OCI-LY3 (cell line): ENCODE data around the gene EIF5.
A peak's percentile ranks its signal among the peaks of the same experiment; 100 is the strongest.

Experiments
- H2AFZ ChIP-seq: fragments of 200-600, 300-600 bp; shearing (Covaris generic); 2 replicates; pipeline ENCODE4 v1.6.0; 2014; ENCODE audit warnings: antibody characterized with exemption, low read depth, low read length
- H3K27ac ChIP-seq: fragments of 200-600, 300-600 bp; sonication (generic); 2 replicates; pipeline ENCODE4 v1.5.1; 2014; ENCODE audit warnings: mild to moderate bottlenecking, low read length, moderate library complexity, mixed read lengths
- H3K27me3 ChIP-seq: fragments of 200-600, 300-600 bp; sonication (generic); 2 replicates; pipeline ENCODE4 v1.6.1; 2014; ENCODE audit warnings: low read depth, low read length, mixed read lengths
- H3K36me3 ChIP-seq: fragments of 200-600, 300-600 bp; sonication (generic); replicated peaks from 2 replicates; pipeline ENCODE3; 2014; ENCODE audit warnings: low read depth, low read length, mixed read lengths
- H3K4me1 ChIP-seq: fragments of 300-600, 200-600 bp; sonication (generic); 2 replicates; pipeline ENCODE4 v1.6.1; 2014; ENCODE audit warnings: low read length, mixed read lengths
- H3K4me2 ChIP-seq: fragments of 200-600, 300-600 bp; sonication (generic); 2 replicates; pipeline ENCODE4 v1.6.1; 2014; ENCODE audit warnings: low read length, mixed read lengths
- H3K4me3 ChIP-seq: fragments of 300-600, 200-600 bp; sonication (generic); 2 replicates; pipeline ENCODE4 v1.5.1; 2014; ENCODE audit warnings: antibody characterized with exemption, mild to moderate bottlenecking, low read length, moderate library complexity
- H3K79me2 ChIP-seq: fragments of 300-600, 200-600 bp; shearing (Covaris generic); 2 replicates; pipeline ENCODE4 v1.6.1; 2014; ENCODE audit warnings: mild to moderate bottlenecking, low read length, mixed read lengths
- H3K9ac ChIP-seq: fragments of 300-600, 200-600 bp; shearing (Covaris generic); 2 replicates; pipeline ENCODE4 v1.6.0; 2014; ENCODE audit warnings: mild to moderate bottlenecking, low read length, moderate library complexity
- H3K9me3 ChIP-seq: fragments of 200-600, 300-600 bp; shearing (Covaris generic); 2 replicates; pipeline ENCODE4 v1.6.1; 2014; ENCODE audit warnings: low read length, mixed read lengths; ENCODE audit not compliant: insufficient read depth
- H4K20me1 ChIP-seq: fragments of 200-600, 300-600 bp; sonication (generic); 2 replicates; pipeline ENCODE4 v1.6.1; 2016; ENCODE audit warnings: low read length, mixed read lengths; ENCODE audit not compliant: insufficient read depth
- EZH2phosphoT487 ChIP-seq: fragments of 200-600 bp; shearing (Covaris generic); IDR thresholded peaks from 2 replicates; pipeline ENCODE4 v1.6.1; 2018; ENCODE audit warnings: antibody characterized with exemption, mixed run types, low read depth
- TF ChIP-seq, protein P1 (sequence below): fragments of 200-600, 300-600 bp; sonication (generic); IDR thresholded peaks from 2 replicates; pipeline ENCODE4 v1.5.1; 2014; ENCODE audit warnings: antibody characterized with exemption, low read length, low read depth

The EIF5 gene

DNA sequence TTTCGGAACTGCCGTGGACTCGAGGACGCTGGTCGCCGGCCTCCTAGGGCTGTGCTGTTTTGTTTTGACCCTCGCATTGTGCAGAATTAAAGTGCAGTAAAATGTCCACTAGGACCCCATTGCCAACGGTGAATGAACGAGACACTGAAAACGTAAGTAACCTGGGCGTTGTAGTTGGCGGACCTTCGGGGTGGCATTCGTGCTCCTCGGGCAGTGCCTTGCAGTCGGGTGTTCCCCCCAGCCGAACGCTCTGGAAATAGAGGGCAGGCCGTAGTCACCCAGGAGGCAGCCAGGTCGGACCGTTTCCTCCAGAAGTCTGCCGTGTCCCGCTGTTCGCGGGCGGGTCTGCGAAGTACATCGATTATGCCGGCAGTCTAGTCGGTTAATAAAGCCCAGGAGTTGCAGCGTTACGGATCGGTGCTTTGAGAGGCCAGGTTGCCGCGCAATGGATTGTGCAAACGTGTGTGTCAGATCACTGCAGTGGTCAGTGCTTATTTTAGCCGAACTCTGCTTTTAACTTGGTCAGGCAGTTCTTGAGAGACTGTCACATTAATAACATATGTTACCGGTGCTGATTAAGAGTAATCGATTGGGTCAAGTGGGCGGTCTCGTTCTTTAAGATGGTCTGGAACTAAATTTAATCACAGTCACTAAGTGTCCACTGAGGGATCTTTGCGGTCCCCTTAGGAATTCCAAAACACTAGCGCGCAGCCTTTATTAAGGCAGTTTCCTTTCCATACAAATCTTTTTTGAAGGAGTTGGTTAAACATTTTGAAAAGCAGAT is 52.1 kb downstream of the EIF5 start:
- Histone ChIP-seq H3K79me2 (peaks cover 58% of the 10 kb centered on the region), H3K27me3 (peaks cover 7% of the 10 kb centered on the region), H3K4me2 (peak overlapping the region; percentile 94), H4K20me1 (peaks cover 36% of the 10 kb centered on the region), H3K9ac (peak overlapping the region; percentile 90), H3K4me1 (peaks cover 15% of the 10 kb centered on the region), H3K9me3 (no peaks in the 10 kb centered on the region), H3K36me3 (peaks cover 15% of the 10 kb centered on the region), H3K4me3 (peak overlapping the region; percentile 82), H2AFZ (no peak overlapping the region), H3K27ac (peak overlapping the region; percentile 82)
- TF ChIP-seq, protein P1, sequence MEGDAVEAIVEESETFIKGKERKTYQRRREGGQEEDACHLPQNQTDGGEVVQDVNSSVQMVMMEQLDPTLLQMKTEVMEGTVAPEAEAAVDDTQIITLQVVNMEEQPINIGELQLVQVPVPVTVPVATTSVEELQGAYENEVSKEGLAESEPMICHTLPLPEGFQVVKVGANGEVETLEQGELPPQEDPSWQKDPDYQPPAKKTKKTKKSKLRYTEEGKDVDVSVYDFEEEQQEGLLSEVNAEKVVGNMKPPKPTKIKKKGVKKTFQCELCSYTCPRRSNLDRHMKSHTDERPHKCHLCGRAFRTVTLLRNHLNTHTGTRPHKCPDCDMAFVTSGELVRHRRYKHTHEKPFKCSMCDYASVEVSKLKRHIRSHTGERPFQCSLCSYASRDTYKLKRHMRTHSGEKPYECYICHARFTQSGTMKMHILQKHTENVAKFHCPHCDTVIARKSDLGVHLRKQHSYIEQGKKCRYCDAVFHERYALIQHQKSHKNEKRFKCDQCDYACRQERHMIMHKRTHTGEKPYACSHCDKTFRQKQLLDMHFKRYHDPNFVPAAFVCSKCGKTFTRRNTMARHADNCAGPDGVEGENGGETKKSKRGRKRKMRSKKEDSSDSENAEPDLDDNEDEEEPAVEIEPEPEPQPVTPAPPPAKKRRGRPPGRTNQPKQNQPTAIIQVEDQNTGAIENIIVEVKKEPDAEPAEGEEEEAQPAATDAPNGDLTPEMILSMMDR, result no peak
- no peak for TF ChIP-seq EZH2phosphoT487

DNA sequence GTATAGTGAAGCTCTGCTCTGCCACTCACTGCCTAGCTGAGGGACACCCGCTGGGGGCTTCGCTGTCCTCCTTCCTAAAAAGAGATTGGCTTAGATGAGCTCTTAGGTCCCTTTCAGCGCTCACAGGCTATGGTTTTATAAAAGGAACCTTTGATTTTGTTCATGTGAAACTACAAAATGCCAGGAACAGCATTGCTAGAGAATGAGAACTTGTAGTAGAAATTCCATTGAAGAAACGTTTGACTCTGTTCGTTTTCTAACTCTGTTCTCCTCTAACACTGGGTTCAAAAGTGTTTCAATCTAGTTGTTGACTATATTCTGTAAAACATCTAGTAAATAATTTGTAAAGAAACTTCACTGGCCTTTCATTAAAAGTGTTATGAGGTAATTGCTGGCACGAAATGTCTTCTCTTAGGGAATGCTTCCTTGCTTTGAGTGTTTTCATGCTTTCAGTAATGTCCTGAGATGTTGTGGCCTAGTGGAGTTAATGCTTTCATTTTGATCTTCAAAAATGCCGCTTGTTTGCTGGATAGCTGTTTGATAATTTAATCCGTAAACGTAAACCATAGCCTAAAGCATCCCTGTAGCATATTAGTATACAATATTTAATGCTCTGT is 52.8 kb downstream of the EIF5 start:
- H3K27me3 ChIP-seq, result 0 out of 2 replicates have a peak, but pooled peaks cover under 1% of the 10 kb centered on the region
- peaks cover 15% of the 10 kb centered on the region for H3K36me3 ChIP-seq
- TF ChIP-seq, protein P1, result no peak
- TF ChIP-seq EZH2phosphoT487, result no peak
- no peaks in the 10 kb centered on the region for H3K9me3 ChIP-seq
- H2AFZ ChIP-seq, result no peak overlapping the region
- peaks cover 38% of the 10 kb centered on the region for H4K20me1 ChIP-seq
- H3K9ac ChIP-seq, result peak overlapping the region; percentile 90
- no peak overlapping the region for H3K27ac ChIP-seq
- peaks cover 20% of the 10 kb centered on the region for H3K4me1 ChIP-seq
- H3K4me2 ChIP-seq, result peak overlapping the region; percentile 94
- peaks cover 65% of the 10 kb centered on the region for H3K79me2 ChIP-seq
- H3K4me3 ChIP-seq, result peak overlapping the region; percentile 82

DNA sequence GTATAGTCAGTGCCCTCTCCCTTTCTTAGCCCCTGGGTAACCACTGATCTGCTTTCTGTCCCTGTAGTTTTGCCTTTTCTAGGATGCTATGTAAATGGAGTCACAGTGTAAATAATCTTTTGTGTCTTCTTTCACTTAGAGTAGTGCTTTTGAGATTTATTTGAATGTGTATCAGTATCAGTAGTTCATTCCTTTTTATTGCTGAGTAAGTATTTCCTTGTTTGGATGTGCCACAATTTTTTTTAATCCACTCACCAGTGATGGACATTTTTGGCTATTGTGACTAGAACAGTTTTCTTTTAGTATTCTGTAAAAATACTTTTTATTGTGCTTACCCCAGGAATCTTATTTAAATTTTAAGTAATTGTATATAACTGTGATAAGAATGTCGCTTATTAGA is 54.6 kb downstream of the EIF5 start:
- Histone ChIP-seq H3K9me3 (no peaks in the 10 kb centered on the region), H4K20me1 (peaks cover 55% of the 10 kb centered on the region), H3K27ac (no peak overlapping the region), H3K4me2 (no peak overlapping the region), H3K36me3 (peaks cover 15% of the 10 kb centered on the region), H2AFZ (no peak overlapping the region), H3K27me3 (no peaks in the 10 kb centered on the region), H3K4me3 (no peak overlapping the region), H3K79me2 (peaks cover 83% of the 10 kb centered on the region), H3K4me1 (peaks cover 25% of the 10 kb centered on the region), H3K9ac (no peak overlapping the region)
- TF ChIP-seq EZH2phosphoT487, result no peak
- TF ChIP-seq, protein P1, result no peak

DNA sequence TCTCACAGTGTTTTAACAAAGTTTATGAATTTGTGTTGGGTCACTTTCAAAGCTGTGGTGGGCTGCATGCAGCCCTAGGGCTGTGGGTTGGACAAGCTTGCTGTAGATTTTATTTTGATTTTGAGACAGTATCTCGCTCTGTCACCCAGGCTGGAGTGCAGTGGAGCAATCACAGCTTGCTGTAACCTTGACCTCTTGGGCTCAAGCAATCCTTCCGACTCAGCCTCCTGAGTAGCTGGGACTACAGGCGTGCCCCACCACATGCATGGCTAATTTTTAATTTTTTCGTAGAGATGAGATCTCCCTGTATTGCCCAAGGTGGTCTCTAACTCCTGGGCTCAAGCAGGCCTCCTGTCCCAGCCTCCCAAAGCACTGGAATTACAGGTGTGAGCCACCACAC is 56.6 kb downstream of the EIF5 start:
- no peak overlapping the region for H3K27ac ChIP-seq

More for the DNA sequence above, 56.6 kb downstream of the EIF5 start:
- H3K4me2 ChIP-seq, result no peak overlapping the region
- H2AFZ ChIP-seq, result no peak overlapping the region
- H4K20me1 ChIP-seq, result peaks cover 74% of the 10 kb centered on the region
- no peaks in the 10 kb centered on the region for H3K9me3 ChIP-seq
- peaks cover 32% of the 10 kb centered on the region for H3K4me1 ChIP-seq
- no peak overlapping the region for H3K9ac ChIP-seq
- peaks cover 99% of the 10 kb centered on the region for H3K79me2 ChIP-seq
- H3K36me3 ChIP-seq, result peaks cover 15% of the 10 kb centered on the region
- H3K27me3 ChIP-seq, result no peaks in the 10 kb centered on the region
- TF ChIP-seq, protein P1, result no peak
- no peak for TF ChIP-seq EZH2phosphoT487
- no peak overlapping the region for H3K4me3 ChIP-seq
